Gastroesophageal sphincter (tissue), 4 donors: ENCODE data around the gene NUP210L. TPM values are rescaled to one million over a fixed set of nuclear protein-coding genes. Genes with fewer than 3 reads are reported as not detected.

ENCODE experiments used
- ATAC-seq: fragments of 150-250 bp; one replicate; pipeline ENCODE4 v1.9.1; 2016; ENCODE audit warnings: mild to moderate bottlenecking, moderate library complexity
- H3K27ac ChIP-seq, 4 donors: fragments of 200-600 bp; sonication (generic) in 3 of 4; 1 replicate in 3 of 4; 2 replicates in 1 of 4; pipeline ENCODE4 v1.5.1; 2016 to 2019
- H3K27me3 ChIP-seq: fragments of 200-600 bp; sonication (generic); one replicate; pipeline ENCODE4 v1.5.1; 2019
- H3K36me3 ChIP-seq, 2 donors: fragments of 200-600 bp; sonication (generic); one replicate each; pipeline ENCODE4 v1.5.1; 2019; ENCODE audit warnings: control low read depth in 1 of 2
- H3K4me1 ChIP-seq, 3 donors: fragments of 200-600 bp; sonication (generic); 1 replicate in 2 of 3; 2 replicates in 1 of 3; pipeline ENCODE4 v1.5.1; 2016 to 2019; ENCODE audit warnings: control low read depth in 2 of 3
- H3K4me3 ChIP-seq, 2 donors: fragments of 200-600 bp; sonication (generic); one replicate each; pipeline ENCODE4 v1.5.1; 2019; ENCODE audit warnings: mild to moderate bottlenecking in 1 of 2, moderate library complexity in 1 of 2
- H3K9me3 ChIP-seq, 3 donors: fragments of 200-600 bp; sonication (generic); one replicate each; pipeline ENCODE4 v1.5.1; 2017 to 2019; ENCODE audit warnings: control low read depth in 2 of 3
- CTCF ChIP-seq, 4 experiments: fragments of 200-600 bp in 2 of 4; fragments of 450-650 bp in 2 of 4; sonication (generic) in 1 of 4; IDR thresholded peaks; one replicate each; pipeline ENCODE4 v1.5.1; 2017 to 2019; ENCODE audit warnings: antibody characterized with exemption in 4 of 4, mild to moderate bottlenecking in 2 of 4, moderate library complexity in 2 of 4
- EP300 ChIP-seq: sonication (generic); formaldehyde crosslinking; IDR thresholded peaks from one replicate; pipeline ENCODE4 v1.6.1; 2017; ENCODE audit warnings: antibody characterized with exemption, mild to moderate bottlenecking
- POLR2A ChIP-seq, 2 donors: fragments of 450-650 bp; IDR thresholded peaks; one replicate each; pipeline ENCODE4 v1.6.1; 2017; ENCODE audit warnings: antibody characterized with exemption in 2 of 2, mild to moderate bottlenecking in 2 of 2, moderate library complexity in 1 of 2
- POLR2AphosphoS5 ChIP-seq: sonication (generic); formaldehyde crosslinking; IDR thresholded peaks from one replicate; pipeline ENCODE4 v1.6.1; 2017; ENCODE audit warnings: antibody characterized with exemption
- WGBS, 2 donors: methylation state at CpG; one replicate each; pipeline ENCODE4 v1.1.5; 2018; ENCODE audit warnings: low coverage in 1 of 2; 5-methylcytosine and 5-hydroxymethylcytosine counted together
- total RNA-seq, 4 donors: library from RNA; depleted of rRNA; stranded (reverse); fragments of >200 nt; gene quantifications; one replicate each; pipeline ENCODE4 v1.1.0, GENCODE V29; 2016

NUP210L gene
- total RNA-seq, 4 donors from 2014 or later = not detected

- peaks cover 0 to 48% of the 10 kb centered on the region in 2 donors for H3K36me3 ChIP-seq
- H3K4me1 ChIP-seq = peaks cover 6 to 40% (median 15%) of the 10 kb centered on the region in 3 donors
- no peak for ATAC-seq
- no peak overlapping the region for H3K4me3 ChIP-seq
- H3K27me3 ChIP-seq = no peaks in the 10 kb centered on the region
- H3K9me3 ChIP-seq = no peaks in the 10 kb centered on the region
- TF ChIP-seq EP300 (no peak), POLR2AphosphoS5 (no peak), POLR2A (IDR thresholded peaks at IDR 0.05) (no peak), CTCF (IDR thresholded peaks at IDR 0.05) (no peak)
- WGBS, 2 donors = 23 to 42% methylated on average over 2 to 3 of the region's 3 CpGs
- no peak overlapping the region for H3K27ac ChIP-seq
Observed at GRCh38 chr1:153995202-153995601, 159.7 kb downstream of the NUP210L start.

- Histone ChIP-seq H3K36me3 (peaks cover 0 to 48% of the 10 kb centered on the region in 2 donors), H3K27ac (peak overlapping the region; percentile 91 to 98 (median 95))
- no peak for ATAC-seq
Observed at GRCh38 chr1:153991806-153992205, 163.1 kb downstream of the NUP210L start.

GRCh38 chr1:153991151-153991630 is 163.7 kb downstream of the NUP210L start:
- Histone ChIP-seq H3K4me3 (peak overlapping the region; percentile 71 to 92), H3K9me3 (no peaks in the 10 kb centered on the region), H3K36me3 (peaks cover 0 to 46% of the 10 kb centered on the region in 2 donors), H3K27ac (peak overlapping the region; percentile 91 to 98 (median 95)), H3K27me3 (no peaks in the 10 kb centered on the region), H3K4me1 (peaks cover 6 to 57% (median 21%) of the 10 kb centered on the region in 3 donors)
- TF ChIP-seq POLR2A (IDR thresholded peaks at IDR 0.05) = no peak
- no peak for TF ChIP-seq CTCF (IDR thresholded peaks at IDR 0.05)
- TF ChIP-seq POLR2AphosphoS5 = no peak
- TF ChIP-seq EP300 = no peak
- WGBS, 2 donors = 12 to 13% methylated on average over 7 to 9 of the region's 9 CpGs
- ATAC-seq = no peak

More at GRCh38 chr1:153991806-153992205, 163.1 kb downstream of the NUP210L start:
- Histone ChIP-seq H3K9me3 (no peaks in the 10 kb centered on the region), H3K27me3 (no peaks in the 10 kb centered on the region), H3K4me3 (peak overlapping the region; percentile 71 to 92), H3K4me1 (peaks cover 6 to 51% (median 21%) of the 10 kb centered on the region in 3 donors)
- no peak for TF ChIP-seq POLR2A (IDR thresholded peaks at IDR 0.05)
- TF ChIP-seq EP300 = no peak
- TF ChIP-seq CTCF (IDR thresholded peaks at IDR 0.05) = no peak
- no peak for TF ChIP-seq POLR2AphosphoS5
- 76 to 87% methylated on average over 2 of the region's 2 CpGs for WGBS, 2 donors

GRCh38 chr1:153990468-153991150 is 164.3 kb downstream of the NUP210L start, which contains the start of gene RPS27:
Gene RPS27, plus strand, starts transcription at chr1:153990762. Its CDS starts 35 bp downstream, at chr1:153990797.
- Histone ChIP-seq H3K36me3 (peaks cover 0 to 40% of the 10 kb centered on the region in 2 donors), H3K4me1 (peaks cover 6 to 58% (median 21%) of the 10 kb centered on the region in 3 donors), H3K27me3 (no peaks in the 10 kb centered on the region), H3K9me3 (no peaks in the 10 kb centered on the region), H3K4me3 (peak within 1 kb of the TSS; percentile 71 to 92), H3K27ac (peak within 1 kb of the TSS; percentile 91 to 98 (median 95))
- 0 to 1% methylated on average over 13 to 15 of the region's 36 CpGs for WGBS, 2 donors
- peak; percentile 100 for TF ChIP-seq POLR2AphosphoS5
- peak in 1 of 4 experiments; percentile 9 for TF ChIP-seq CTCF (IDR thresholded peaks at IDR 0.05)
- no peak for TF ChIP-seq EP300
- TF ChIP-seq POLR2A (IDR thresholded peaks at IDR 0.05) = peak; percentile 98 to 99
- ATAC-seq = peak; percentile 83
